Measurements from ENCODE around the gene ITIH6.
"Not testable (repeated sequence)": the region's sequence is repeated elsewhere in the genome, so short reads cannot be mapped to it uniquely, and the experiment has no call there.

The ITIH6 gene

DNA sequence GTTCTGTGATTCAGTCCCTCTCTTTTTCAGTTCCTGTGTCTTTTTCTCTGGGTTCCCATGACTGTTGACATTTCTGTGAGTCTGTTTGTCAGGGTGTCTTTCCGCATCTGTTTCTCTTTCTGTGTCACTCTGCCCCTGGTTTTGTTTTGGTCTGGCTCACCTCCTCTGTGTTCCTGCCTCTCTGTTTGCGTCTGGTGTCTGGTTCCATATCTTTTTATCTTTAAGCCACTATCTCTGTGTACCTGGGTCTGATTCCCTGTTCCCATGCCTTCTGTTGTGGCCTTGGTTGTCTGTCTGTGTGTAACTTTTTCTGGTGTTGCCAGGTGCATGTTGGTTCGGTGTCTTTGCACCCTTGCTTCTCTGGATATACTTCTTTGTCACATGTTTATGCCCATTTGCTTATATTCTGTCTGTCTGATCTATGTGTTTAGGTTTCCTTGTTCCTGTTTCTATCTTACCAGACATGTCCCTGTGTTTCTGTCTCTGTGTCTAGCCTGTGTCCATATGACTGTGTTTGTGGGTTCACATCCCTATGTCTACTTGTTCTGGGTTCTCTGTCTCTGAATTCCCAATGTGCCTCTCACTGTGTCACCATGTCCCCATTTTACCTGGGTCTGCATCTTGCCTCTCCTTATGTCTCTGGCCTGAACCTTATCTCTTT lies 50.2 kb downstream of the ITIH6 start:
- Histone ChIP-seq H3K79me2 (ENCODE audit: control insufficient read depth, low read length) (no peaks in the 10 kb centered on the region), H3K4me2 (ENCODE audit: low read length) (no peak overlapping the region), H3K4me1 (ENCODE audit: control insufficient read depth, low read length) (no peaks in the 10 kb centered on the region), H3K4me3 (ENCODE audit: low read length) (no peak overlapping the region), H3K36me3 (ENCODE audit: control insufficient read depth, low read length) (no peaks in the 10 kb centered on the region), H3K9me2 (replicated peaks; ENCODE audit: control insufficient read depth, low read length) (no peaks in the 10 kb centered on the region), H3F3A (ENCODE audit: control insufficient read depth, insufficient read depth) (no peaks in the 10 kb centered on the region), H3K27ac (ENCODE audit: low read depth, low read length) (no peak overlapping the region), H4K20me1 (ENCODE audit: control insufficient read depth, insufficient read depth, low read depth, low read length) (no peaks in the 10 kb centered on the region), H3K9me3 (ENCODE audit: control insufficient read depth, insufficient read depth, low read length) (no peaks in the 10 kb centered on the region), H3K27me3 (ENCODE audit: control insufficient read depth, low read length) (no peaks in the 10 kb centered on the region)
- TF ChIP-seq, protein P1, sequence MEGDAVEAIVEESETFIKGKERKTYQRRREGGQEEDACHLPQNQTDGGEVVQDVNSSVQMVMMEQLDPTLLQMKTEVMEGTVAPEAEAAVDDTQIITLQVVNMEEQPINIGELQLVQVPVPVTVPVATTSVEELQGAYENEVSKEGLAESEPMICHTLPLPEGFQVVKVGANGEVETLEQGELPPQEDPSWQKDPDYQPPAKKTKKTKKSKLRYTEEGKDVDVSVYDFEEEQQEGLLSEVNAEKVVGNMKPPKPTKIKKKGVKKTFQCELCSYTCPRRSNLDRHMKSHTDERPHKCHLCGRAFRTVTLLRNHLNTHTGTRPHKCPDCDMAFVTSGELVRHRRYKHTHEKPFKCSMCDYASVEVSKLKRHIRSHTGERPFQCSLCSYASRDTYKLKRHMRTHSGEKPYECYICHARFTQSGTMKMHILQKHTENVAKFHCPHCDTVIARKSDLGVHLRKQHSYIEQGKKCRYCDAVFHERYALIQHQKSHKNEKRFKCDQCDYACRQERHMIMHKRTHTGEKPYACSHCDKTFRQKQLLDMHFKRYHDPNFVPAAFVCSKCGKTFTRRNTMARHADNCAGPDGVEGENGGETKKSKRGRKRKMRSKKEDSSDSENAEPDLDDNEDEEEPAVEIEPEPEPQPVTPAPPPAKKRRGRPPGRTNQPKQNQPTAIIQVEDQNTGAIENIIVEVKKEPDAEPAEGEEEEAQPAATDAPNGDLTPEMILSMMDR (IDR thresholded peaks at IDR 0.05; ENCODE audit: low read depth, low read length, poor library complexity, severe bottlenecking) = no peak
- TF ChIP-seq EZH2phosphoT487 (IDR thresholded peaks at IDR 0.05; ENCODE audit: borderline replicate concordance, low read length) = no peak

DNA sequence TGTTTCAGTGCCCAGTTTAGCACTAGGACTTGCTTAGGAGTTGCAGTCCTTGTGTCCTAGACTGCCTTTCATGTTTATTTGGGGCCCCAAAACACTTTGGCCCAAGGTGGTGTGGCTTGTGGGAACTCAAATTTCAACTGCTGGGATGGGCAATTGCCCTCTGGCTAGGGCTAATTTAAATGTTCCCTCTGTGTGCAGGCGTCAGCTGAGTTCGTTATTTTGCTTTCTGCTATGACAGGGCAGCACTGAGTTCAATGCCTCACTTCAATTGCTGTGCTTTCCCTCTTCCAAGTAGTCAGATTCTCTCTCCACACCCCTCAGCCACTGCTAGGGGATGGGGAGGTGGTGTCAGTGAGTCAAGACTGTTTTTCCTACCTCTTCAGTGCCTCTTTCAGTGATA lies 51.1 kb downstream of the ITIH6 start:
- Histone ChIP-seq H3K79me2 (ENCODE audit: control insufficient read depth, low read length) (no peaks in the 10 kb centered on the region), H3F3A (ENCODE audit: control insufficient read depth, insufficient read depth) (no peaks in the 10 kb centered on the region), H3K4me2 (ENCODE audit: low read length) (no peak overlapping the region), H4K20me1 (ENCODE audit: control insufficient read depth, insufficient read depth, low read depth, low read length) (no peaks in the 10 kb centered on the region), H3K27ac (ENCODE audit: low read depth, low read length) (no peak overlapping the region), H3K4me1 (ENCODE audit: control insufficient read depth, low read length) (no peaks in the 10 kb centered on the region), H3K9me2 (replicated peaks; ENCODE audit: control insufficient read depth, low read length) (no peaks in the 10 kb centered on the region), H3K36me3 (ENCODE audit: control insufficient read depth, low read length) (no peaks in the 10 kb centered on the region), H3K4me3 (ENCODE audit: low read length) (no peak overlapping the region), H3K9me3 (ENCODE audit: control insufficient read depth, insufficient read depth, low read length) (no peaks in the 10 kb centered on the region), H3K27me3 (ENCODE audit: control insufficient read depth, low read length) (no peaks in the 10 kb centered on the region)
- TF ChIP-seq EZH2phosphoT487 (IDR thresholded peaks at IDR 0.05; ENCODE audit: borderline replicate concordance, low read length) = no peak
- TF ChIP-seq, protein P1 (IDR thresholded peaks at IDR 0.05; ENCODE audit: low read depth, low read length, poor library complexity, severe bottlenecking) = no peak

- no peaks in the 10 kb centered on the region for H4K20me1 ChIP-seq (ENCODE audit: control insufficient read depth, insufficient read depth, low read depth, low read length)
- H3F3A ChIP-seq (ENCODE audit: control insufficient read depth, insufficient read depth) = no peaks in the 10 kb centered on the region
- H3K4me1 ChIP-seq (ENCODE audit: control insufficient read depth, low read length) = no peaks in the 10 kb centered on the region
- H3K27ac ChIP-seq (ENCODE audit: low read depth, low read length) = no peak overlapping the region
- no peaks in the 10 kb centered on the region for H3K9me3 ChIP-seq (ENCODE audit: control insufficient read depth, insufficient read depth, low read length)
- H3K4me2 ChIP-seq (ENCODE audit: low read length) = no peak overlapping the region
- H3K36me3 ChIP-seq (ENCODE audit: control insufficient read depth, low read length) = no peaks in the 10 kb centered on the region
- H3K4me3 ChIP-seq (ENCODE audit: low read length) = no peak overlapping the region
- no peaks in the 10 kb centered on the region for H3K27me3 ChIP-seq (ENCODE audit: control insufficient read depth, low read length)
- no peaks in the 10 kb centered on the region for H3K79me2 ChIP-seq (ENCODE audit: control insufficient read depth, low read length)
- H3K9me2 ChIP-seq (replicated peaks; ENCODE audit: control insufficient read depth, low read length) = no peaks in the 10 kb centered on the region
- TF ChIP-seq, protein P1 (IDR thresholded peaks at IDR 0.05; ENCODE audit: low read depth, low read length, poor library complexity, severe bottlenecking) = no peak
- no peak for TF ChIP-seq EZH2phosphoT487 (IDR thresholded peaks at IDR 0.05; ENCODE audit: borderline replicate concordance, low read length)
Observed at GRCh38 chrX:54745676-54746075, 52.4 kb downstream of the ITIH6 start.

DNA sequence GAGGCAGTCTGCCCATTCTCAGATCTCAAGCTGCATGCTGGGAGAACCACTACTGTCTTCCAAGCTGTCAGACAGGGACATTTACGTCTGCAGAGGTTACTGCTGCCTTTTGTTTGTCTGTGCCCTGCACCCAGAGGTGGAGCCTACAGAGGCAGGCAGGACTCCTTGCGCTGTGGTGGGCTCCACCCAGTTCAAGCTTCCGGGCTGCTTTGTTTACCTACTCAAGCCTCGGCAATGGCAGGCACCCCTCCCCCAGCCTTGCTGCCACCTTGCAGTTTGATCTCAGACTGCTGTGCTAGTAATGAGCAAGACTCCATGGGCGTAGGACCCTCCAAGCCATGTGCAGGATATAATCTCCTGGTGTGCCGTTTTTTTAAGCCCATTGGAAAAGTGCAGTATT lies 59.5 kb downstream of the ITIH6 start:
- not testable (repeated sequence) for H3F3A ChIP-seq (ENCODE audit: control insufficient read depth, insufficient read depth); H3K36me3 ChIP-seq (ENCODE audit: control insufficient read depth, low read length); H3K4me1 ChIP-seq (ENCODE audit: control insufficient read depth, low read length); H4K20me1 ChIP-seq (ENCODE audit: control insufficient read depth, insufficient read depth, low read depth, low read length); H3K4me3 ChIP-seq (ENCODE audit: low read length); H3K9me2 ChIP-seq (replicated peaks; ENCODE audit: control insufficient read depth, low read length); H3K9me3 ChIP-seq (ENCODE audit: control insufficient read depth, insufficient read depth, low read length); H3K79me2 ChIP-seq (ENCODE audit: control insufficient read depth, low read length); H3K4me2 ChIP-seq (ENCODE audit: low read length); H3K27ac ChIP-seq (ENCODE audit: low read depth, low read length); H3K27me3 ChIP-seq (ENCODE audit: control insufficient read depth, low read length)

DNA sequence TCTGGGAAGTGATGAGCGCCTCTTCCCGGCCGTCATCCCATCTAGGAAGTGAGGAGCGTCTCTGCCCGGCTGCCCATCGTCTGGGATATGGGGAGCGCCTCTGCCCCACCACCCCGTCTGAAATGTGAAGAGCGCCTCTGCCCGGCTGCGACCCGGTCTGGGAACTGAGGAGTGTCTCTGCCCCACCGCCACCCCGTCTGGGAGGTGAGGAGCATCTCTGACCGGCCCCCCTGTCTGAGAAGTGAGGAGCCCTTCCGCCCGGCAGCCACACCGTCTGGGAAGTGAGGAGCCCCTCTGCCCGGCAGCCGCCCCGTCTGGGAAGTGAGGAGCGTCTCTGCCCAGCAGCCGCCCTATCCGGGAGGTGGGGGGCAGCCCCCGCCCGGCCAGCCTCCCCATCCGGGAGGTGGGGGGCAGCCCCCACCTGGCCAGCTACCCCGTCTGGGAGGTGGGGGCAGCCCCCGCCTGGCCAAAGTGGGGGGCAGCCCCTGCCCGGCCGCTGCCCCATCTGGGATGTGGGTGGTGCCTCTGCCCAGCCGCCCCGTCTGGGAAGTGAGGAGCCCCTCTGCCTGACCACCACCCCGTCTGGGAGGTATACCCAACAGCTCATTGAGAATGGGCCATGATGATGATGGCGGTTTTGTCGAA lies 61.6 kb downstream of the ITIH6 start:
- not testable (repeated sequence) for H3K36me3 ChIP-seq (ENCODE audit: control insufficient read depth, low read length); H3K79me2 ChIP-seq (ENCODE audit: control insufficient read depth, low read length); H3K4me2 ChIP-seq (ENCODE audit: low read length); H3K9me3 ChIP-seq (ENCODE audit: control insufficient read depth, insufficient read depth, low read length); H3K27me3 ChIP-seq (ENCODE audit: control insufficient read depth, low read length); H3K4me1 ChIP-seq (ENCODE audit: control insufficient read depth, low read length); H3K9me2 ChIP-seq (replicated peaks; ENCODE audit: control insufficient read depth, low read length); H3F3A ChIP-seq (ENCODE audit: control insufficient read depth, insufficient read depth); H4K20me1 ChIP-seq (ENCODE audit: control insufficient read depth, insufficient read depth, low read depth, low read length); H3K4me3 ChIP-seq (ENCODE audit: low read length); H3K27ac ChIP-seq (ENCODE audit: low read depth, low read length)

Measured in DOHH2 (cell line).